GM10266 (cell line): Measurements from ENCODE around the gene GPR183.

Experiments
- DNase-seq: peaks from one replicate; pipeline ENCODE4 v3.0.0; 2012; ENCODE audit errors: extremely low spot score
- TF ChIP-seq, protein P1 (sequence below): IDR thresholded peaks from 2 replicates; pipeline ENCODE4 v1.5.1; 2012; ENCODE audit warnings: mild to moderate bottlenecking, low read depth; ENCODE audit not compliant: control insufficient read depth, insufficient read depth; ENCODE audit errors: missing control alignments

The GPR183 gene

GRCh38 chr13:99352351-99353245 lies 45.4 kb upstream of the GPR183 start:
- TF ChIP-seq, protein P1, sequence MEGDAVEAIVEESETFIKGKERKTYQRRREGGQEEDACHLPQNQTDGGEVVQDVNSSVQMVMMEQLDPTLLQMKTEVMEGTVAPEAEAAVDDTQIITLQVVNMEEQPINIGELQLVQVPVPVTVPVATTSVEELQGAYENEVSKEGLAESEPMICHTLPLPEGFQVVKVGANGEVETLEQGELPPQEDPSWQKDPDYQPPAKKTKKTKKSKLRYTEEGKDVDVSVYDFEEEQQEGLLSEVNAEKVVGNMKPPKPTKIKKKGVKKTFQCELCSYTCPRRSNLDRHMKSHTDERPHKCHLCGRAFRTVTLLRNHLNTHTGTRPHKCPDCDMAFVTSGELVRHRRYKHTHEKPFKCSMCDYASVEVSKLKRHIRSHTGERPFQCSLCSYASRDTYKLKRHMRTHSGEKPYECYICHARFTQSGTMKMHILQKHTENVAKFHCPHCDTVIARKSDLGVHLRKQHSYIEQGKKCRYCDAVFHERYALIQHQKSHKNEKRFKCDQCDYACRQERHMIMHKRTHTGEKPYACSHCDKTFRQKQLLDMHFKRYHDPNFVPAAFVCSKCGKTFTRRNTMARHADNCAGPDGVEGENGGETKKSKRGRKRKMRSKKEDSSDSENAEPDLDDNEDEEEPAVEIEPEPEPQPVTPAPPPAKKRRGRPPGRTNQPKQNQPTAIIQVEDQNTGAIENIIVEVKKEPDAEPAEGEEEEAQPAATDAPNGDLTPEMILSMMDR = no peak
- DNase-seq = no peak

DNA sequence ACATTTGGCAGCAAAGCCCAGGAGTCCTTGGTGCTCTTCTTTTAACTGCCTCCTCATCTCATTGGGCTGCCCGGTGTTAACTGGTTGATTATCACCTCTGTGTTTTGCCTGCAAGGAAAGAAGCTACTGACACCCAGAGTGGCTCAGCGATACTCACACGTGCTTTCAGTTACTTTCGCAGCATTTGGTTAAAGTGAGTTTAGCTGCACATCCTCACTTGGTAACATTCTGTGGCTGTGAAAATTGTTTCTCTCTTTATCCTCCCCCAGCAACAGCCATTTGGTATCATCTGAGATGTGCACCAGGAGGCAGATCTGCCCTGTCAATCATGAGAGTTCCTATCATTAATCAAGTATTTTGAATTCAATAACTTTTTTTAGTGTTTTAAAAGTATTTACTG lies 44.6 kb upstream of the GPR183 start:
- no peak for DNase-seq
- TF ChIP-seq, protein P1 = no peak

GRCh38 chr13:99350191-99350590 lies 43.0 kb upstream of the GPR183 start:
- no peak for DNase-seq
- TF ChIP-seq, protein P1 = no peak

- DNase-seq = no peak
- TF ChIP-seq, protein P1 = no peak
Measured at GRCh38 chr13:99347911-99348451, 40.8 kb upstream of the GPR183 start.

DNA sequence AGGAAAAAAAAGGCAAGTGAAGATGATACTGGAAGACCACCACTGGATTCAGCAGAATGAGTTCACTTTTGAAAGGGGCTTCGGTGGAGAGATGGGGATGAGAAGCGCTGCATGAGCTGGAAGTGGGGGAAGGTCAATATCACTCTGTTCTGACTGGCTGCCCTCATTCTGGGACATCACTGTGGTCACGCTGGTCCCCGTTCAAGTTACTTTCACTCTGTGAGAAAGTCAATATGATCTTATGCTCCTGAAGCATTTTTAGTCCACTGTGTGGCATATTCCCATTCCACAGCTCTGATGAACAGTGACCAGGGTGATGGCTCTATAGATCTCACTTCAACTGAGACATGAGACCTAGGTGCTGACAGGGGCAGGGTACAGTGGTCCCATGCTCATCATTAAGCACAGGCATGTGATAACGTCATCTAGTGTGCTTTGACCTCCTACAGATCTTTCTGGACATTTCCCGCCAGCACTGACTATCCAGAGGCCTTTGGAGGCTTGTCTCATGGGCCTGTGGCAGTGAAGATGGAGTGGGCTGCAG lies 40.2 kb upstream of the GPR183 start:
- TF ChIP-seq, protein P1 = no peak
- no peak for DNase-seq

DNA sequence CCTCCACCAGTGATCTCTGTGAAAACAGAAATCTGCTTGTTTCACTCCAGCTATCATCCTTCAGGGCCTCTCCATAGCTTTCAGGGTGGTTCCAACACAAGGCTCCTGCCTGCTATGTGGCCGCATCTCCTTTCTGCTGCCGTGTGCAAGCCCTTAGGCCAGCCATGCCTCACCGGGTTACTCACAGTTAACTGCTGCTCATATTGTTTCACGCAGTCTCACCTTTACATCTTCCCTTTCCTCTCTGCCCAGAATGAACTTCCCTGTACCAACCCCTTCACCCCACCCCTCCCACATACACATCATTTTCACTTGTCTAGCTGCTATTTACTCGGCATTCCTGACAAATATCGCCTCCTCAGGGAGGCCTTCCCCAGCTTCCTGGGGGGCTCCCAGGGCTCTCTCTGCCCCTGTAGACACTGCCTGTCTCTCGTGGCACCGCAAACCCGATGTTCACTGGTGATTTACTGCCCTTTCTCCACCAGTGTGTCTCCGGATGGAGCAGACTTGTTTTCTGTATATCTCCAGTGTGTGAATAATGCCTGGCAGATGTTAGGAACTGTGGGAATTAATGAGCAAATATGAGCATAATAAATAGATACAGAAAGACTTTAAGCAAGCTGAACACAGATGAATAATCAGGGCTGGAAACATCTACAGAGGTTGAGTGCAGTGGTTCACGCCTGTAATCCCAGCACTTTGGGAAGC lies 39.3 kb upstream of the GPR183 start:
- TF ChIP-seq, protein P1 = no peak
- DNase-seq = no peak
